Activated CD4-positive, alpha-beta T cell treated with anti-CD3 and anti-CD28 coated beads for 1 hour (primary cell): ENCODE data around the gene DNAH14.

Experiments
- DNase-seq: peaks from one replicate; pipeline ENCODE4 v3.0.0-alpha.2; 2020

The DNAH14 gene

DNA sequence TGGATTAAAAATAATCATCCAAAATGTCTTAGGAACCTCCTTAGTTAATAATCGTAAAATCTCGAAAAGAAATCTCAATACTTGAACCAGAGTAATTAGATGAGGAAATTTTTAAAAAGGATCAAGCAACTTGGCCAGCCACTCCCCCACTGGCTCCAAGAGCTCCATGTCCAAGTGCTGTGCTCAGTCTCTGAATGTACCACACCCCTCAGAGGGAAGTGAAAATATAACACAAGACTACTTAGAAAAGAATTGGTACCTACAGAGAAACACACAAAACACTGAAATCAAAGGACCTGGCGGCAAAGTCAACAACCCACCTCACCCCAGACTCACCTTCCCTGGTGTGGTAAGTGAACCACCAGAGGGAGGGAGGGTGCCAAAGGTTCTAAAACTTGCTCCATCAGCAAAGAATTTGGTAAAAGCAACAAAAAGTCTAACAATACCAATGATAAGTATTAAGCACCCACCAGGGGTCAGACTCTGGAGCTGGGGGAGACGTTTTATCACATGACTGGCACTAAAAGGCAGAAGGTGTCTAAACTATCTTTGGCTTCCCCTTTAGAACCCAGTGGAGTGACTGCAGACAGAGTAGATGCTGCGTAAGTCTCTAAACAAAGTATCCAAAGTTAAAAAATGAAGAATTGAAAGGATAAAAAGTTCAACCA, 484.4 kb downstream of the DNAH14 start:
- no peak for DNase-seq

GRCh38 chr1:225415307-225415706, 485.8 kb downstream of the DNAH14 start:
- no peak for DNase-seq

DNA sequence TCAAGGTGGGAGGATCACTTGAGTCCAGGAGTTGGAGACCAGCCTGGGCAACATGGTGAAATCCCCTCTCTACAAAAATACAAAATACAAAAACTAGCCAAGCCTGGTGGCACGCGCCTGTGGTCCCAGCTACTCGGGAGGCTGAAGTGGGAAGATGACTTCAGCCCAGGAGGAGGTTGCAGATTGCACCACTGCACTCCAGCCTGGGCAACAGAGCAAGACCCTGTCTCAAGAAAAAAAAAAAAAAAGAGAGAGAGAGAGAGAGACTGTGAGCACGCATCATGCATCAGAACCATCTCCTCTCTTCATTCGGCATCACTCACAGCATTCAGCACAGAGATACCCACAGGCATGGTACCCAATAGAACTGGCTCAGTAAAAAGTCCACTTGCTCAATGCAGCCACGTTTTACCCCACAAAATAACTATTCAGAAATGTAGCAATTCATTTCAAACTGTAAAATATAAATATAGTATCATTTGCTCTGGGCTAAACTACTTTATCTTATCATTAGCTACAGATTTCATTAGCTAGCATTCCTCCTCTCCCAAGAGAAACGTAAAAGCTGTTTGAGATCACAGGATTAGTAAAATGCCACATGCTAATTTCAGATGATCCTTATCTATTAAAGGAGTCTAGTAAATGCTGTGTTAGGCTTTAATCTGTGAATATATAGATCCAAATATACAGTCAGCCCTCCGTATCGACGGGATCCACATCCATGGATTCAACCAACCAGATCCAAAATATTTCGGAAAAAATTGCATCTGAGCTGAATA, 486.7 kb downstream of the DNAH14 start:
- DNase-seq, result no peak

- DNase-seq, result no peak
Observed at GRCh38 chr1:225418059-225418458, 488.6 kb downstream of the DNAH14 start.

GRCh38 chr1:225418598-225418997, 489.1 kb downstream of the DNAH14 start:
- no peak for DNase-seq

- no peak for DNase-seq
Observed at GRCh38 chr1:225422031-225422605, 492.6 kb downstream of the DNAH14 start.

- DNase-seq, result no peak
Observed at GRCh38 chr1:225422795-225423517, 493.5 kb downstream of the DNAH14 start.

DNA sequence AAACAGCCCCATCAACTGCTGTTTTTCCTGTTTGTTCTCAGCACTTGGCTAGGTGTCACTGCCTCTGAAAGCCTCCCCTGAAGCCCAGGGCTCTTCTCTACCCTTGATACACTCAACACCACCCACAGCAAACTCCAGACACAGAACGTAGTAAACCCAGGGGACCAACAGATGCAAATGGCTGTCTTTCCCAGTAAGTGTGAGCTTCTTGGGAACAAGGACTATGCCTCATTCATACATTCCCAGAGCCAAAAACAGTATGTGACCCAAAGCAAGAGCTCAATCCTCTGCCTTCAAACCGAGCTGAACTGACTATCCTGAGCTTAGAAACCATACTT, 494.0 kb downstream of the DNAH14 start:
- no peak for DNase-seq

- DNase-seq, result no peak
Observed at GRCh38 chr1:225424562-225425200, 495.2 kb downstream of the DNAH14 start.

DNA sequence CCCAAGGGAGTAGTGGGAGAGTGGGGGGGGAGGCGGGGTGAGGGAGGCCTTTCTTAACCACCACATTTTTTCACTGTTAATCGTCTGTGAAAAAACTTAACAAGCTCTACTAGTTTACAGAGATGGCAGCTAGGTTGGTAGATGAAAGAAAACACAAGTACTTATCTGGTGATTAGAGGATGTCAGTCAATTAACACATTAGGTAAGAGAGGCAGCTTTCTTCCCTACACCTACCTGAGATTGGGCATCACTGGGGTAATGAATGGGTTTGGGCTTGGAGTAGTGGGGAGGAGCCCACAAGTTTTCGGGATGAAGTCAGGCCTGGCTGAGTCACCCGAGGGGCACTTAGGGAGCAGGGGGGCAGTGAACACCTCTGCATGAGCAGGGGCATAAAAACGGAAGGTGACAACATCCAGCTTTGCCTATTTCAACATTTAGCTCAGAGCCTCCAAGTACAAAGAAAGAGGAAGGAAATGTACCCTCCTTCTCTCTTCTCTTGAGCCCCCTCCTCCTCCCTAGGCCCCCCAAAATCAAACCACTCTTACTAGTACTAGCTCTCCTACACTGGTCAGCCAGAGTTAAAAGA, 495.8 kb downstream of the DNAH14 start:
- DNase-seq, result no peak

GRCh38 chr1:225426395-225427234, 497.1 kb downstream of the DNAH14 start:
- no peak for DNase-seq

DNA sequence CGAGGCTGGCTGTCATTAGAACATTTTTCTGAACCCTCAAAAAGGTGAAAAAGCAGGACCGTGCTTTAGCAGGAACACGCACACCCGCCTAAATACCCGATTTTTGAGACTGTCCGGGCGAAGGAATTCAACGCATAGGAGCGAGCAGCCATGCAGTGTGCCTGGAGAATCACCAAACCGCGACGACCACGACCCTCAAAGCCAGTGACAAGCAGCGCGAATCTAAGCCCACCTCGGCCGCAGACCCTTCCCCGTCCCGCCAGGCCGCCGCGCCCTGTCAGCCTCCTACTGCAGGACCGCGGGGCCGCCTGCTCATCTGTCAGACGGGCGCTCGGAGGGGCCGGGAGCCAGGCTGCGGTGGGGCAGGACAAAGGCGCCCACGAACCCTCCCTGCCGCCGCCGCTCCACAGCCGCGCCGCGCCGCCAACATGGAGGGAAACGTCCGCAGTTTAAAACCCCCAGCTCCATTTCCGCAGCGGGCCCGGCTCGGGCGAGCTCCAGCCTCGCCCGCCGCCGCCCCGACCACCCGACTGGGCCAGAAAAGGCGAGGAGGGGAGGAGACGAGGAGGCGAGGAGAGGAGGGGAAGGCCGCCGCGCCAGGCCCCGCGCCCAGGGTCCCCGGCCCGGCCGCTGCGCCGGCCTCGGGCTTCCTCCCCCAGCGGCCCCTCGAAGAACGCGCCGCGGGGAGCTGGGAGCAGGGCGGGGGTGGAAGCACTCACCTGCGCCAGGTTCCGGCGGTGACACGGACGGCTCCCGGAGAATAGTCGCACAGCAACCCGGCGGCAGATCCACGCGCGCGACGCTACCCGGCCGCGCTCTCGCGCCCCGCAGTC, 498.0 kb downstream of the DNAH14 start, which contains the start of gene LBR:
Gene LBR (minus strand): TSS at position 804 of the 833 bp plus-strand sequence. CDS start 3,963 bp downstream, outside the sequence.
- DNase-seq, result no peak

DNA sequence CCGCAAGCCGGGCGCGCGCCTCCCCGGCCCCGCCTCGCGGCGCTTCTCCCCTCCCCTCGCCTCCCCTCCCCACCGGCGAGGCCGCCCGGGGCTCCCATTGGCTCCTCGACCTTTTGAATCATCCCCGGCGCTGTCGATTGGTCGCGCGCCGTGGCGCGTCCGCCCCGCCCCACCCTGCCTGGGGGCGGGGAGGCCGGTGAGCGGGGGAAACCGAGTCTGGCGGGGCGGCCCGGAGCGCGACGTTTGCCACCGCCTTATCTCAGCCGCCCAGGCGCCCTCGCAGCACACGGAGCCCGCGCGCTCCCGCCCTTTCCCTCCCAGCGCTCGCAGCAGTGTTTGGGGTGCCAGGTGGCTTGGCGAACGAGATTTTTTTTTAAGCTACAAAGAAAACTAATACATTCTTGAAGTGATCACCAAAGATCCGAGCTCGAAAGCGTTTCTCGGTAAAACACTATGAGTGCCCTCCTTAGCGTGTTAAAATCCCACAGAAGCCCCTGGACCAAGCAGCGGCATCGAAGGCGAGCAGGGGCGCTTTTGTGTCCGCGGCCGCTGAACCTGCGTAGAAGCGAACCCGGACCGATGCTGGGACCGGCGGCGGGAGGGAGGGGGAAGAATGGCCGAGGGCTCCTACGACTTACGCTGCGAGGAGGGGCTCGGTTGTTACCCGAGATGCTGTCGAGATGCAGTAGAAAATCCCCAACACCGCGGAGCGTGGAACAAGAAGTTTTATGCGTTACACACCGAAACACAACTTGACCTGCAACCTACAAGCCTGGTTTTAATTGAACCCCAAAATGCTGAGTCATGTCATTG, 498.8 kb downstream of the DNAH14 start:
- peak; percentile 89 for DNase-seq

GRCh38 chr1:225428881-225429455, 499.5 kb downstream of the DNAH14 start:
- DNase-seq, result no peak

GRCh38 chr1:225430301-225430700, 500.8 kb downstream of the DNAH14 start:
- DNase-seq, result no peak

DNA sequence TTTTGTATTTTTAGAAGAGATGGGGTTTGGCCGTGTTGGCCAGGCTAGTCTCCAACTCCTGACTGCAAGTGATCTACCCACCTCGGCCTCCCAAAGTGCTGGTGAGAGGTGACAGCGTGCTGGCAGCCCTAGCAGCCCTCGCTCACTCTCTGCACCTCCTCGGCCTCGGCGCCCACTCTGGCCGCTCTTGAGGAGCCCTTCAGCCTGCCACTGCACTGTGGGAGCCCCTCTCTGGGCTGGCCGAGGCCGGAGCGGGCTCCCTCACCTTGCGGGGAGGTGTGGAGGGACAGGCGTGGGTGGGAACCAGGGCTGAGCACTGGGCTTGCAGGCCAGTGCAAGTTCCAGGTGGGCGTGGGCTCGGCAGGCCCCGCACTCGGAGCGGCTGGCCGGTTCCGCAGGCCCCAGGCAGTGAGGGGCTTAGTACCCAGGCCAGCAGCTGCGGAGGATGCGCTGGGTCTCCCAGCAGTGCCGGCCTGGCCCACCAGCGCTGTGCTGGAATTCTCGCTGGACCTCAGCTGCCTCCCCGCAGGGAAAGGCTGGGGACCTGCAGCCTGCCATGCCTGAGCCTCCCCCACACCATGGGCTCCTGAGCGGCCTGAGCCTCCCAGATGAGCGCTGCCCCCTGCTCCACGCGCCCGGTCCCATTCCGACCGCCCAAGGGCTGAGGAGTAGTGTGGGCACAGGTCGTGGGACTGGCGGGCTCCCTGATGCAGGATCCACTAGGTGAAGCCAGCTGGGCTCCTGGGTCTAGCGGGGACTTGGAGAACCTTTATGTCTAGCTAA, 501.8 kb downstream of the DNAH14 start:
- no peak for DNase-seq

DNA sequence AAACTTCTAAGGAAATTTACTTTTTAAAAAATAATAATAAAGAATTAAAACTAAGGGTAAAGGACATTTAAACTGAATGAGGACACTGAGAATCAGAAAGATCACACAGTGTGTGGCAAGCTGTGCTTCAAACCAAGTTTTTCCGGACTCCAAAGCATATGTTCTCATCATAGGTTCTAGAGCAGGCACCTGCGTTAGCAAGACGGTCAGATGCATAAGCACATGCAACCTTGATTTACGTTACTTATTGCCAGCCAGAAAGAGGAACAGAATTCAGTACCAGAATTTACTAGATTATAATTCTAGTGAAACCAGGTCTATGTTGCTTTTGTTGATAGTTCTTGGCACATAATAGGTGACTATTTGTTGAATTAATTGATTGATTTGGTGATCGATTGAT, 504.6 kb downstream of the DNAH14 start:
- no peak for DNase-seq

DNA sequence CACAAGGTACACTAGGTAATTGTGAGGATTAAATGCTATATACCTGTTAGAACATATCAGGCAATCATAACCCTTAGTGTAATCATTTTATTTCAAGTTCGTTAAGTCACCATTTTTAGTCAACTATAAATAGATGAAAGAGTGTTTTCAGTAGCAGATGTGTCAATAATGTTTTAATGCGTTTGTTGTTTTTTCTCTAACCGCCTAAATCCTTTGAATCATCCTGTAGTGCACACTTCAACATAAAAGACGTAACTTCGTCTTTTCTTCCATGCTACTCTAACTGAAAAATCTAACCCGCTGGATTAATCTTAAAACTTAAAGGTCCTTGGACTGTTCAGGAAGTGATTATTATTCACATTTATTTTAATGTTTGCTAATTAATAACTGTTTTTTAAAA, 505.6 kb downstream of the DNAH14 start:
- DNase-seq, result no peak

DNA sequence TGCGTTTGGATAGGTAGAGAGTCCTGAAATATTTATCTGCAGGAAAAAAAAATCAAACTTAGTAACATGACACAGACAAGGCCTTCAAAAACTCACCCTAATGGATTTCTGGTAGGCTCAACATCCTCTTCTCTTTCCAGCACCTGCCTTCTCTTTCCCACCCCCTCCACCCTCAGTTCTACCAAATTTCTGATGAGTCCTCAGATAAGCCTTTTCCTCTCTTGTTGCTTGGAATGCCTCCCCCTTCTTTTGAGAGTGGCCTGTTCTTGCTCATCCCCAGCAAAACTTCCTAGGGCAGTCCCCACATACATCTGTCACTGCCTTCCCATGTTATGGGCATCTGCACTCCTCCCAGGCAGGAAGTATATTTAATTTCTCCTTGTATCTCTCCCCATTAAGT, 506.0 kb downstream of the DNAH14 start:
- DNase-seq, result no peak
